HEK293T (cell line): ENCODE results near the gene XIRP1.

Experiments
- CTCF ChIA-PET: fragments of 350-600 bp; formaldehyde crosslinking; extraction: SDS; loops from one replicate; lab custom pipeline; 2021; ENCODE audit warnings: antibody characterized with exemption, inconsistent platforms; lab: Yijun Ruan, JAX
- POLR2A ChIA-PET: fragments of 350-600 bp; formaldehyde crosslinking; extraction: SDS; loops from one replicate; lab custom pipeline; 2020; ENCODE audit warnings: antibody characterized with exemption, inconsistent platforms; lab: Yijun Ruan, JAX
- DNase-seq: peaks from one replicate; pipeline ENCODE4 v3.0.0; 2012; ENCODE audit warnings: mixed read lengths; ENCODE audit errors: extremely low spot score
- ARNT ChIP-seq: fragments of 450-650 bp; IDR thresholded peaks from 2 replicates; pipeline ENCODE4 v1.6.1; 2017; ENCODE audit warnings: mild to moderate bottlenecking
- BHLHE40 ChIP-seq: fragments of 450-650 bp; IDR thresholded peaks from 2 replicates; pipeline ENCODE4 v1.6.1; 2016; ENCODE audit warnings: mild to moderate bottlenecking, moderate library complexity, borderline replicate concordance
- CTBP1 ChIP-seq: fragments of 450-650 bp; IDR thresholded peaks from 2 replicates; pipeline ENCODE4 v1.6.1; 2016; ENCODE audit warnings: borderline replicate concordance
- ELF4 ChIP-seq: fragments of 450-650 bp; IDR thresholded peaks from 2 replicates; pipeline ENCODE4 v1.6.1; 2017; ENCODE audit warnings: antibody characterized with exemption
- FOXA1 ChIP-seq: fragments of 450-650 bp; IDR thresholded peaks from 2 replicates; pipeline ENCODE4 v1.6.1; 2016; ENCODE audit warnings: mild to moderate bottlenecking
- FOXK2 ChIP-seq: fragments of 450-650 bp; IDR thresholded peaks from 2 replicates; pipeline ENCODE4 v1.6.1; 2016; ENCODE audit warnings: mild to moderate bottlenecking
- FOXM1 ChIP-seq: fragments of 450-650 bp; IDR thresholded peaks from 2 replicates; pipeline ENCODE4 v1.6.1; 2017; ENCODE audit warnings: mild to moderate bottlenecking, borderline replicate concordance
- HDGF ChIP-seq: fragments of 450-650 bp; IDR thresholded peaks from 2 replicates; pipeline ENCODE4 v1.6.1; 2017; ENCODE audit warnings: antibody characterized with exemption, borderline replicate concordance
- L3MBTL2 ChIP-seq: fragments of 450-650 bp; conservative IDR thresholded peaks from 2 replicates; pipeline ENCODE4 v1.6.1; 2016; ENCODE audit warnings: mild to moderate bottlenecking
- LEF1 ChIP-seq: fragments of 450-650 bp; IDR thresholded peaks from 2 replicates; pipeline ENCODE4 v1.6.1; 2017; ENCODE audit warnings: mild to moderate bottlenecking, borderline replicate concordance
- NFRKB ChIP-seq: fragments of 450-650 bp; IDR thresholded peaks from 2 replicates; pipeline ENCODE4 v1.6.1; 2016; ENCODE audit warnings: mild to moderate bottlenecking, moderate library complexity
- PKNOX1 ChIP-seq: fragments of 450-650 bp; IDR thresholded peaks from 2 replicates; pipeline ENCODE4 v1.6.1; 2016
- SP1 ChIP-seq: fragments of 450-650 bp; IDR thresholded peaks from 2 replicates; pipeline ENCODE4 v1.6.1; 2017
- SUZ12 ChIP-seq: fragments of 450-650 bp; IDR thresholded peaks from 2 replicates; pipeline ENCODE4 v1.6.1; 2016; ENCODE audit warnings: mild to moderate bottlenecking
- TARDBP ChIP-seq: fragments of 450-650 bp; IDR thresholded peaks from 2 replicates; pipeline ENCODE4 v1.6.1; 2016
- ZNF384 ChIP-seq: fragments of 450-650 bp; IDR thresholded peaks from 2 replicates; pipeline ENCODE4 v1.6.1; 2016

Gene XIRP1

GRCh38 chr3:39148435-39149058, 43.8 kb downstream of the XIRP1 start:
- no peak for DNase-seq
- ChIA-PET CTCF (interaction anchor here (0.6 kb wide), 1 partner anchor 125 kb away, joined by 3 read pairs; no protein-coding TSS in a partner anchor), POLR2A (no interaction called here)
- TF ChIP-seq FOXK2 (no peak), FOXA1 (no peak), CTBP1 (no peak), FOXM1 (no peak), ARNT (no peak), TARDBP (no peak), ELF4 (no peak), HDGF (no peak)

GRCh38 chr3:39147711-39148434, 44.5 kb downstream of the XIRP1 start:
- no peak for DNase-seq
- no peak for TF ChIP-seq SP1
- no peak for TF ChIP-seq FOXK2
- no peak for TF ChIP-seq ZNF384
- no peak for TF ChIP-seq NFRKB
- no peak for TF ChIP-seq LEF1
- ChIA-PET POLR2A (interaction anchor here (1.0 kb wide), 1 partner anchor 31 kb away, joined by 3 read pairs; no protein-coding TSS in a partner anchor), CTCF (no interaction called here)

DNA sequence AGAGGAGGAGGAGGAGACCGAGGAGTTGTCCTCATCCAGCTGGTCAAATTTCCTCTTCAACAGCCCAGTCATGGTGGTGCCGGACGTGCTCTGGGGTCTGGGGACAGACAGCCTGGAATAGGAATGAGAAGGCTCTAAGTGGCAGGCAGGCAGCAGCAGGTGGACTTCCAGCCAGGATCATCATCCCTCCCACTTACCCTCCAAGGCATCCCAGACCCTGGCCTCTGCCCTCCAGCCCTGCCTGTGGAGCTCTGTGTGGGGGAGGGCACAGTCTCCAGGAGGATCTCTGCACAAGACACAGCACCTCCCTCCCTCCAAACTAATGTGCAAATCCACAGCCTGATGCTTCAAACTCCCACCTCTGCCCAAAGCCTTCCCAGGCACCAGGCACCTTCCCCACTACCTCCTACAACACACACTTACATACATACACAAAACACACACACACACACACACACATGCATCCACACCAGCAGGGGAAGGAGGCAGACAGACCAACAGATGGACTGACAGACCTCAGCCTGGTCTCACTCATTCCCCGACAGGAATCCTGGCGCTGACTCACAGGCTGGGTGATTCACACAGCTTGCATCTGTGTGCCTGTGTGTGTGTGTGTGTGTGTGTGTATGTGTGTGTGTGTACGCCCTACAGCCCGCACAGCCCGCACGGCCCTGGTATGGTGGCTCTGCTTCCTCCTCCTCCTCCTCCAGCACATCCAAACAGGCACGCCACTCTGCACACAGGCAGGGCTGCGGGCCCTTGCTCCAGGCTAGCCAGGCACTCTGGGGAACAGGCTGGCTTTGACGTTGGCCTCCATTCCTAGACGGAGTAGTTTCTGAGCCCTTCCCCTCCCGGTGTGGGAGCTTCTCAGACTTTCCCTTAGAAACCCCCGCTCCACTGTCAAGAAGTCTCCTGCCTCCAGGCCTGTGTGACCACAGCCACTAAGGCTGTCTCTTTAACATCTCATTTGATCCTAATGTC, 45.5 kb downstream of the XIRP1 start:
- no peak for DNase-seq
- TF ChIP-seq ELF4: no peak
- no peak for TF ChIP-seq CTBP1
- TF ChIP-seq LEF1: no peak
- ChIA-PET CTCF (interaction anchor here (0.6 kb wide), 1 partner anchor 145 kb away, joined by 3 read pairs; no protein-coding TSS in a partner anchor), POLR2A (interaction anchor here (1.0 kb wide), 1 partner anchor 32 kb away, joined by 3 read pairs; no protein-coding TSS in a partner anchor)

GRCh38 chr3:39146083-39146501, 46.3 kb downstream of the XIRP1 start:
- POLR2A ChIA-PET: no interaction called here
- CTCF ChIA-PET: interaction anchor here (0.6 to 1.2 kb wide), 2 partner anchors 143 to 146 kb away, joined by 3 read pairs; no protein-coding TSS in a partner anchor
- no peak for TF ChIP-seq ARNT
- no peak for TF ChIP-seq TARDBP
- no peak for TF ChIP-seq ZNF384
- TF ChIP-seq BHLHE40: no peak
- TF ChIP-seq FOXM1: no peak
- TF ChIP-seq SUZ12: no peak
- TF ChIP-seq ELF4: no peak
- no peak for TF ChIP-seq PKNOX1
- no peak for TF ChIP-seq FOXK2
- no peak for TF ChIP-seq CTBP1
- TF ChIP-seq LEF1: no peak
- no peak for TF ChIP-seq L3MBTL2
- no peak for DNase-seq

GRCh38 chr3:39144748-39145380, 47.5 kb downstream of the XIRP1 start:
- CTCF ChIA-PET: interaction anchor here (1.2 kb wide), 1 partner anchor 144 kb away, joined by 3 read pairs; no protein-coding TSS in a partner anchor
- no peak for DNase-seq
- TF ChIP-seq FOXM1 (no peak), NFRKB (no peak), SUZ12 (no peak), BHLHE40 (no peak), TARDBP (no peak), FOXA1 (no peak), L3MBTL2 (no peak)
- POLR2A ChIA-PET: interaction anchor here (1.2 kb wide), 1 partner anchor 27 kb away, joined by 4 read pairs; no protein-coding TSS in a partner anchor

DNA sequence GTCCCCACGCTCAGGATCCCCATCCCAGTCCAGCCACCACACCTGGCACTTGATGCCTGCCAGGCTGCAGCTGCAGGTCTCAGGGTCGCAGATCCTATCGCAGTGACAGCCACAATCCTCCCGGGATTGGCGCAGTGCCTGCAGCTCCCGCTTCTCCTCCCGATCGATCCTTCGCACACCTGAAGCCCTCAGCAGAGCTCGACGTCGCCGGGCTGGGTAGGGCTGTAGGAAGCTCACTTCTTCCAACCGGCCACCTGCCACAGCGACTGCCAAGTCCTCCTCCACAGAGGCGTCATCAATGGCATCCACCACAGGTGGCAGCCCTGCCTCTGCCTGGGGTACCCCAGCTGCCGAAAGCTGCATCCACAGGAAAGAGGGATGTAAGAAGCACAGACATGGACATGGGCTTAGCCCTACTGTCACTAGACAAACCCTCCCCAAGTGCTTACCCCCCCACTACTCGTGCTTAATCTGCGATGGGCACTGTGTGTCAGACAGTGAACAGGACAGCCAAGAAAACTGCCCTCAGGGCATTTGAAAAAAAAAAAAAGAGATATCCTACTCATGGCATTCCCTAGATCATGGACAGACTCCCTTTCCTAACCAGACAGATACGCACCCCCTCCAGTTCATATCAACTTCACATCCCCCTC, 48.2 kb downstream of the XIRP1 start:
- TF ChIP-seq ZNF384: no peak
- no peak for TF ChIP-seq ELF4
- POLR2A ChIA-PET: interaction anchor here (1.2 kb wide), 1 partner anchor 27 kb away, joined by 4 read pairs; no protein-coding TSS in a partner anchor
- no peak for DNase-seq
- CTCF ChIA-PET: interaction anchor here (0.9 kb wide), 1 partner anchor 46 kb away, joined by 3 read pairs; no protein-coding TSS in a partner anchor
